Adrenal gland (tissue), 5 donors: ENCODE data around the gene GNAQ.

ENCODE experiments used
- CTCF ChIP-seq, 6 experiments: fragments of 450-650 bp in 4 of 6; fragments of 200-600 bp in 2 of 6; sonication (generic) in 1 of 6; IDR thresholded peaks; 1 replicate in 5 of 6; 2 replicates in 1 of 6; pipeline versions ENCODE4 v1.5.1 to v1.8.0; 2016 to 2021; ENCODE audit warnings: antibody characterized with exemption in 6 of 6, mild to moderate bottlenecking in 2 of 6, moderate library complexity in 1 of 6
- POLR2A ChIP-seq, 2 donors: fragments of 450-650 bp; IDR thresholded peaks; one replicate each; pipeline ENCODE4 v1.6.1; 2017; ENCODE audit warnings: antibody characterized with exemption in 2 of 2, mild to moderate bottlenecking in 2 of 2, moderate library complexity in 1 of 2
- donor health status: DM: no; HTN: no; CAD: no.

- TF ChIP-seq POLR2A (IDR thresholded peaks at IDR 0.05) (no peak), CTCF (IDR thresholded peaks at IDR 0.05) (no peak)
Observed at GRCh38 chr9:77763566-77763965, 268.0 kb downstream of the GNAQ start.
